Measurements from ENCODE around the gene ARHGEF2.

Gene ARHGEF2

GRCh38 chr1:155909894-155910293 is 68.5 kb downstream of the ARHGEF2 start:
- DNase-seq = no peak

- no peak for DNase-seq
Measured at GRCh38 chr1:155904261-155904660, 74.1 kb downstream of the ARHGEF2 start.

- no peak for DNase-seq
Measured at GRCh38 chr1:155900161-155900560, 78.2 kb downstream of the ARHGEF2 start.

- DNase-seq = no peak
Measured at GRCh38 chr1:155899683-155900082, 78.7 kb downstream of the ARHGEF2 start.

- no peak for DNase-seq
Measured at GRCh38 chr1:155898888-155899287, 79.5 kb downstream of the ARHGEF2 start.

- DNase-seq = no peak
Measured at GRCh38 chr1:155897746-155898145, 80.6 kb downstream of the ARHGEF2 start.
